Hypothalamus (tissue), 51 donors: ENCODE results near the gene CDH5.

Source experiments
- DNase-seq, 51 donors: peaks; one replicate each; lab custom pipeline; 2025; lab: John Stamatoyannopoulos, UW

The CDH5 gene

GRCh38 chr16:66370786-66371684 is 4.5 kb downstream of the CDH5 start:
- DNase-seq = no peak

GRCh38 chr16:66372078-66372897 is 5.8 kb downstream of the CDH5 start:
- DNase-seq = no peak

- no peak for DNase-seq
Observed at GRCh38 chr16:66372898-66373155, 6.3 kb downstream of the CDH5 start.

GRCh38 chr16:66373667-66374066 is 7.2 kb downstream of the CDH5 start:
- DNase-seq = no peak

GRCh38 chr16:66374176-66374575 is 7.7 kb downstream of the CDH5 start:
- DNase-seq = no peak

GRCh38 chr16:66375451-66375850 is 9.0 kb downstream of the CDH5 start:
- DNase-seq = no peak

GRCh38 chr16:66376114-66376513 is 9.6 kb downstream of the CDH5 start:
- no peak for DNase-seq

- DNase-seq = no peak
Observed at GRCh38 chr16:66376577-66377305, 10.2 kb downstream of the CDH5 start.

GRCh38 chr16:66377324-66377723 is 10.8 kb downstream of the CDH5 start:
- no peak for DNase-seq

- no peak for DNase-seq
Observed at GRCh38 chr16:66378741-66379570, 12.5 kb downstream of the CDH5 start.

GRCh38 chr16:66379571-66379941 is 13.1 kb downstream of the CDH5 start:
- no peak for DNase-seq

GRCh38 chr16:66380421-66380820 is 13.9 kb downstream of the CDH5 start:
- no peak for DNase-seq

GRCh38 chr16:66381585-66382170 is 15.2 kb downstream of the CDH5 start:
- DNase-seq = no peak

GRCh38 chr16:66382171-66382965 is 15.9 kb downstream of the CDH5 start:
- DNase-seq = no peak

GRCh38 chr16:66382966-66383299 is 16.4 kb downstream of the CDH5 start:
- DNase-seq = no peak

GRCh38 chr16:66383551-66383950 is 17.1 kb downstream of the CDH5 start:
- no peak for DNase-seq

- no peak for DNase-seq
Observed at GRCh38 chr16:66385415-66385814, 18.9 kb downstream of the CDH5 start.

- DNase-seq = no peak
Observed at GRCh38 chr16:66386629-66387622, 20.4 kb downstream of the CDH5 start.
